GM12878 (cell line): ENCODE results near the gene DYNC2H1. TPM values are rescaled to one million over a fixed set of nuclear protein-coding genes. Genes with fewer than 3 reads are reported as not detected.

Source experiments
- ATAC-seq: fragments of 200-7000 bp; cut with Tn5 transposase; 3 replicates; pipeline ENCODE4 v1.9.1; 2020; ENCODE audit warnings: mild to moderate bottlenecking, moderate library complexity
- BruUV-seq: library from RNA; stranded (reverse); fragments of 400-500 nt; replicated peaks from 2 replicates; lab custom pipeline; 2021; lab: Mats Ljungman, UMichigan
- CTCF ChIA-PET: fragments of 300-600 bp; sonication (Branson Sonifier 250); formaldehyde crosslinking; extraction: SDS; loops from one replicate; lab custom pipeline; 2021; ENCODE audit warnings: inconsistent platforms; lab: Yijun Ruan, JAX
- POLR2A ChIA-PET: fragments of 350-600 bp; formaldehyde crosslinking; extraction: SDS; loops from one replicate; lab custom pipeline; 2021; ENCODE audit warnings: inconsistent platforms; lab: Charles Lee
- RAD21 ChIA-PET: fragments of 300-600 bp; sonication (Branson Sonifier 250); formaldehyde crosslinking; loops from one replicate; lab custom pipeline; 2023; ENCODE audit warnings: antibody characterized with exemption; ENCODE audit not compliant: unreplicated experiment; lab: Charles Lee
- SMC1A ChIA-PET: fragments of 300-600 bp; sonication (Branson Sonifier 250); formaldehyde crosslinking; loops from one replicate; lab custom pipeline; 2023; ENCODE audit not compliant: unreplicated experiment, uncharacterized antibody; lab: Charles Lee
- DNase-seq: peaks from one replicate; pipeline ENCODE4 v3.0.0-alpha.2; 2011; ENCODE audit warnings: low read depth, low spot score
- FAIRE-seq: peaks from 3 replicates; lab custom pipeline; 2011; peaks lifted over from hg19 to GRCh38; lab: Jason Lieb, UNC
- H2AFZ ChIP-seq: 2 replicates; pipeline ENCODE4 v1.6.0; 2011; ENCODE audit warnings: low read depth, low read length, control low read depth; ENCODE audit not compliant: control insufficient read depth
- H3K27ac ChIP-seq: 2 replicates; pipeline ENCODE4 v1.5.1; 2011; ENCODE audit warnings: control low read depth; ENCODE audit not compliant: control insufficient read depth, insufficient read depth
- H3K27me3 ChIP-seq, 2 experiments: replicated peaks in 1 of 2; 2 replicates each; pipeline versions ENCODE4 v1.6.0 to v1.6.1; 2011; ENCODE audit warnings: low read length in 1 of 2; ENCODE audit not compliant: control insufficient read depth in 2 of 2, insufficient read depth in 2 of 2
- H3K36me3 ChIP-seq, 2 experiments: 2 replicates each; pipeline ENCODE4 v1.5.1; 2011; ENCODE audit warnings: low read length in 1 of 2; ENCODE audit not compliant: control insufficient read depth in 2 of 2, insufficient read depth in 2 of 2
- H3K4me1 ChIP-seq: 2 replicates; pipeline ENCODE4 v1.6.1; 2011; ENCODE audit warnings: mild to moderate bottlenecking, low read length, moderate library complexity, mixed read lengths; ENCODE audit not compliant: control insufficient read depth, insufficient read depth
- H3K4me2 ChIP-seq: 2 replicates; pipeline ENCODE4 v1.6.0; 2011; ENCODE audit warnings: control low read depth; ENCODE audit not compliant: control insufficient read depth, insufficient read depth
- H3K4me3 ChIP-seq: fragments of 200-600 bp; sonication (generic); 2 replicates; pipeline ENCODE4 v1.5.1; 2016
- H3K79me2 ChIP-seq: 2 replicates; pipeline ENCODE4 v1.6.0; 2011; ENCODE audit warnings: low read length; ENCODE audit not compliant: control insufficient read depth, insufficient read depth
- H3K9ac ChIP-seq: 2 replicates; pipeline ENCODE4 v1.8.0; 2011; ENCODE audit warnings: low read length, control low read depth, mixed read lengths; ENCODE audit not compliant: control insufficient read depth, insufficient read depth
- H3K9me3 ChIP-seq: replicated peaks from 3 replicates; pipeline ENCODE4 v1.5.1; 2011; ENCODE audit warnings: mild to moderate bottlenecking, low read length; ENCODE audit not compliant: control insufficient read depth, insufficient read depth
- H4K20me1 ChIP-seq: 2 replicates; pipeline ENCODE4 v1.6.0; 2011; ENCODE audit not compliant: control insufficient read depth, insufficient read depth
- ATF3 ChIP-seq: IDR thresholded peaks from 2 replicates; pipeline ENCODE4 v1.6.1; 2011; ENCODE audit warnings: low read depth, mild to moderate bottlenecking, low read length, moderate library complexity, borderline replicate concordance; ENCODE audit errors: extremely low read depth
- KDM1A ChIP-seq: fragments of 200-600 bp; sonication (generic); IDR thresholded peaks from 2 replicates; pipeline ENCODE4 v1.6.1; 2016; ENCODE audit warnings: borderline replicate concordance
- RB1 ChIP-seq: fragments of 450-650 bp; formaldehyde crosslinking; IDR thresholded peaks from 2 replicates; pipeline ENCODE4 v1.6.1; 2017; ENCODE audit warnings: mild to moderate bottlenecking, borderline replicate concordance
- SPI1 ChIP-seq: IDR thresholded peaks from 2 replicates; pipeline ENCODE4 v1.6.1; 2011; ENCODE audit warnings: low read depth, mild to moderate bottlenecking, low read length, moderate library complexity, borderline replicate concordance; ENCODE audit not compliant: insufficient read depth
- in situ Hi-C: fragments of 300-500 bp; cut with MboI; formaldehyde crosslinking; loops from 9 replicates; pipeline ENCODE4 v1.14.3; 2018; ENCODE audit warnings: mixed read lengths
- intact Hi-C: fragments of 100-400 bp; cut with micrococcal nuclease; formaldehyde crosslinking; loops from one replicate; pipeline ENCODE4 v1.14.2; 2022; ENCODE audit not compliant: unreplicated experiment
- polyA plus RNA-seq, 11 experiments: library from polyadenylated mRNA; depleted of rRNA in 4 of 11; unstranded in 6 of 11; stranded (reverse) in 5 of 11; fragments of >200 nt; fragmentation: Nextera tagmentation in 4 of 11; fragmentation: Illumina TruSeq in 1 of 11; extraction: Ambion mirVana in 4 of 11; extraction: Trizol in 1 of 11; gene quantifications; 1 replicate in 1 of 11; 2 replicates in 10 of 11; pipeline versions ENCODE4 v1.2.1 to v1.2.3, GENCODE V29; 2011 to 2016; ENCODE audit warnings: inconsistent platforms in 2 of 11, missing spikeins in 2 of 11, low read depth in 1 of 11
- total RNA-seq, 4 experiments: library from RNA; depleted of rRNA in 3 of 4; stranded (reverse); fragments of >200 nt in 3 of 4; fragmentation: Illumina TruSeq in 1 of 4; extraction: Trizol in 1 of 4; gene quantifications; 2 replicates each; pipeline versions ENCODE4 v1.2.1 to v1.2.3, GENCODE V29; 2013 to 2021
- TF ChIP-seq, protein P1 (sequence below): fragments of 450-650 bp; formaldehyde crosslinking; IDR thresholded peaks from 2 replicates; pipeline ENCODE4 v1.4.0; 2022; ENCODE audit warnings: mild to moderate bottlenecking, moderate library complexity
- TF ChIP-seq, protein P2 (sequence below): fragments of 450-650 bp; IDR thresholded peaks from 2 replicates; pipeline ENCODE4 v1.6.1; 2017; ENCODE audit warnings: antibody characterized with exemption, mild to moderate bottlenecking, moderate library complexity

Gene DYNC2H1
- total and polyA plus RNA-seq, 10 of the 15 experiments (the other 5 are each of a cell fraction or from before 2014, with no cell fraction given): 0.12 to 3.9 (median 0.23) TPM; not detected in 2

DNA sequence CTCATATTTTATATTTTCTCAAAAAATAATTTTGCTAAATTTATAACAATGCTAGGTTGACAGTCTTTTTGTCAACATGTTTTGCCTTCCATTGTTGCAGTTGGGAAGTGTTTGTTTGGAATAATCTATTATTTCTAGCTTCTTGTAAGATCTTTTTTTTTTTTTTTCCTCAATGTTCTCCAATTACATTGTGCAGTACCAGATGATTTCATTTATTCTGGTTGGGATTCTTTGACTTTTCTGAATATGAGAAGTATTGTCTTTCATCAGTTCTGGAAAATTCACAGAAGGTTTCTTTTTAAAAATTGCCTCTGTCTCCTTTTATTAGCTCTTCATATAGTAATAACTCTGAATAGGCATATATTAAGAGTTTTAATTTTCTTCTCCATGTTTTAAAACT, 245.4 kb downstream of the DYNC2H1 start:
- Histone ChIP-seq H3K4me3 (no peak overlapping the region), H4K20me1 (no peaks in the 10 kb centered on the region), H3K4me1 (no peaks in the 10 kb centered on the region), H2AFZ (no peak overlapping the region), H3K9me3 (no peaks in the 10 kb centered on the region), H3K27ac (no peak overlapping the region), H3K4me2 (no peak overlapping the region), H3K36me3 (no peaks in the 10 kb centered on the region), H3K79me2 (no peaks in the 10 kb centered on the region), H3K9ac (no peak overlapping the region), H3K27me3 (no peaks in the 10 kb centered on the region)
- SMC1A ChIA-PET: no interaction called here
- POLR2A ChIA-PET: no interaction called here
- RAD21 ChIA-PET: no interaction called here
- no peak for FAIRE-seq
- BruUV-seq: no TSS peak
- in situ Hi-C loops: no loop called here
- TF ChIP-seq, protein P1, sequence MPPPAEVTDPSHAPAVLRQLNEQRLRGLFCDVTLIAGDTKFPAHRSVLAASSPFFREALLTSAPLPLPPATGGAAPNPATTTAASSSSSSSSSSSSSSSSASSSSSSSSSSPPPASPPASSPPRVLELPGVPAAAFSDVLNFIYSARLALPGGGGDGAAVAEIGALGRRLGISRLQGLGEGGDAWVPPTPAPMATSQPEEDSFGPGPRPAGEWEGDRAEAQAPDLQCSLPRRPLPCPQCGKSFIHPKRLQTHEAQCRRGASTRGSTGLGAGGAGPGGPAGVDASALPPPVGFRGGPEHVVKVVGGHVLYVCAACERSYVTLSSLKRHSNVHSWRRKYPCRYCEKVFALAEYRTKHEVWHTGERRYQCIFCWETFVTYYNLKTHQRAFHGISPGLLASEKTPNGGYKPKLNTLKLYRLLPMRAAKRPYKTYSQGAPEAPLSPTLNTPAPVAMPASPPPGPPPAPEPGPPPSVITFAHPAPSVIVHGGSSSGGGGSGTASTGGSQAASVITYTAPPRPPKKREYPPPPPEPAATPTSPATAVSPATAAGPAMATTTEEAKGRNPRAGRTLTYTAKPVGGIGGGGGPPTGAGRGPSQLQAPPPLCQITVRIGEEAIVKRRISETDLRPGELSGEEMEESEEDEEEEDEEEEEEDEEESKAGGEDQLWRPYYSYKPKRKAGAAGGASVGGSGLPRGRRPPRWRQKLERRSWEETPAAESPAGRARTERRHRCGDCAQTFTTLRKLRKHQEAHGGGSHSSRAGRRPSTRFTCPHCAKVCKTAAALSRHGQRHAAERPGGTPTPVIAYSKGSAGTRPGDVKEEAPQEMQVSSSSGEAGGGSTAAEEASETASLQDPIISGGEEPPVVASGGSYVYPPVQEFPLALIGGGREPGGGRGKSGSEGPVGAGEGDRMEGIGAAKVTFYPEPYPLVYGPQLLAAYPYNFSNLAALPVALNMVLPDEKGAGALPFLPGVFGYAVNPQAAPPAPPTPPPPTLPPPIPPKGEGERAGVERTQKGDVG (CRISPR knock-in tag): no peak
- no peak for TF ChIP-seq RB1
- TF ChIP-seq ATF3: no peak
- no peak for TF ChIP-seq SPI1
- no peak for TF ChIP-seq KDM1A
- TF ChIP-seq, protein P2, sequence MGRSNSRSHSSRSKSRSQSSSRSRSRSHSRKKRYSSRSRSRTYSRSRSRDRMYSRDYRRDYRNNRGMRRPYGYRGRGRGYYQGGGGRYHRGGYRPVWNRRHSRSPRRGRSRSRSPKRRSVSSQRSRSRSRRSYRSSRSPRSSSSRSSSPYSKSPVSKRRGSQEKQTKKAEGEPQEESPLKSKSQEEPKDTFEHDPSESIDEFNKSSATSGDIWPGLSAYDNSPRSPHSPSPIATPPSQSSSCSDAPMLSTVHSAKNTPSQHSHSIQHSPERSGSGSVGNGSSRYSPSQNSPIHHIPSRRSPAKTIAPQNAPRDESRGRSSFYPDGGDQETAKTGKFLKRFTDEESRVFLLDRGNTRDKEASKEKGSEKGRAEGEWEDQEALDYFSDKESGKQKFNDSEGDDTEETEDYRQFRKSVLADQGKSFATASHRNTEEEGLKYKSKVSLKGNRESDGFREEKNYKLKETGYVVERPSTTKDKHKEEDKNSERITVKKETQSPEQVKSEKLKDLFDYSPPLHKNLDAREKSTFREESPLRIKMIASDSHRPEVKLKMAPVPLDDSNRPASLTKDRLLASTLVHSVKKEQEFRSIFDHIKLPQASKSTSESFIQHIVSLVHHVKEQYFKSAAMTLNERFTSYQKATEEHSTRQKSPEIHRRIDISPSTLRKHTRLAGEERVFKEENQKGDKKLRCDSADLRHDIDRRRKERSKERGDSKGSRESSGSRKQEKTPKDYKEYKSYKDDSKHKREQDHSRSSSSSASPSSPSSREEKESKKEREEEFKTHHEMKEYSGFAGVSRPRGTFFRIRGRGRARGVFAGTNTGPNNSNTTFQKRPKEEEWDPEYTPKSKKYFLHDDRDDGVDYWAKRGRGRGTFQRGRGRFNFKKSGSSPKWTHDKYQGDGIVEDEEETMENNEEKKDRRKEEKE: no peak
- intact Hi-C loops: no loop called here
- CTCF ChIA-PET: no interaction called here
- no peak for ATAC-seq
- no peak for DNase-seq
